Measurements from ENCODE around the gene PLEKHB2.
A peak's percentile ranks its signal among the peaks of the same experiment; 100 is the strongest.

Gene PLEKHB2

DNA sequence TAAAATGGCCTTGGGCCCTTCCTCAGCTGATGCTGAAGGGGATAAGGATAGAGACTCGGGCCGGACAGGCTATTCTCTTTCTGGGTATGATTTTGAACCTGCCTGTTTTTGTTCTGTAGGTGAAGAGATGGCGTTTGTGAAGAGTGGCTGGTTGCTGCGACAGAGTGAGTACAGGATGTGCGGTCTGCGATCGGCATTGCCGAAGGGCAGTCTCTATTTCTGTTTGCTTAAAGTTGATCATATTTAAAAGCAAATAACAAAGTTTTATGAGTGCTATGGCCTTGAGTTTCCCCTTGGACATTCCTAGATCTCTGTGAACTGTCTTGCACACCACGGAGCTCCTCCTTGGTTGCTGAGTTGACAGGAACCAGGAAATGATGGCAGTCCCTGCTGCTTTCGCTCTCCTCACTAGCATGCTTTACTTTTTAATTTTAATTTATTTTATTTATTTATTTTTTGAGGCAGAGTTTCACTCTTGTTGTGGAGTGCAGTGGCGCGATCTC lies 15.7 kb downstream of the PLEKHB2 start:
- no peak for TF ChIP-seq ZFX (IDR thresholded peaks at IDR 0.05)
- peak overlapping the region; percentile 93 for H3K27ac ChIP-seq

GRCh38 chr2:131121464-131121863 lies 16.3 kb downstream of the PLEKHB2 start:
- TF ChIP-seq ZFX (IDR thresholded peaks at IDR 0.05) (no peak), CTCF (conservative IDR thresholded peaks at IDR 0.05) (no peak)
- H3K27ac ChIP-seq = peak overlapping the region; percentile 93

GRCh38 chr2:131122496-131122895 lies 17.4 kb downstream of the PLEKHB2 start:
- TF ChIP-seq CTCF (conservative IDR thresholded peaks at IDR 0.05) = no peak
- TF ChIP-seq ZFX (IDR thresholded peaks at IDR 0.05) = no peak
- no peak overlapping the region for H3K27ac ChIP-seq

GRCh38 chr2:131123192-131123591 lies 18.1 kb downstream of the PLEKHB2 start:
- TF ChIP-seq ZFX (IDR thresholded peaks at IDR 0.05) (no peak), CTCF (conservative IDR thresholded peaks at IDR 0.05) (no peak)
- H3K27ac ChIP-seq = no peak overlapping the region

DNA sequence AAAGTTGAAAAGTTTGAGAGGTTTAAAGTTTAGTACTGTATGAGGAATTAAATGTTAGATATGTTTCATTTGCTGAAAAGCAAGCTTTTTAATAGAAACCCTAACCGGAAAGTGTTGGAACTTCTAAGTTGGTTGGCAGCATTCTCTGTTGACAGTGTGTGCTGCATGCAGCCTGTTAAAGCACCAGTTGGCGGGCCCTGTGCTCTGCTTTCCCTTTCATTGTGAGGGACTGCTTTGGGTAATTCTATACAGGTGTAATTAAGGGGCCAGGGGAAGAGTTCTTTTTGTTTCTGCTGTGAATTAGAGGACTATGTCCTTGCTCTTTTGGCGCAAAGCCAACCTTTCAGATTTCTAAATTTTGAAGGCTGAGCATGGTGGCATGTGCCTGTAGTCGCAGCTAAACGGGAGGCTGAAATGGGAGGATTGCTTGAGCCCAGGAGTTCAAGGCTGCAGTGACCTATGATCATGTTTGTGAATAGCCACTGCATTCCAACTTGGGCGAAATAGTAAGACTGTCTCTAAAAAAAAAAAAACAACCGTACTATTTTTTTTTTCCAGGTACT lies 20.1 kb downstream of the PLEKHB2 start:
- TF ChIP-seq CTCF (conservative IDR thresholded peaks at IDR 0.05) (no peak), ZFX (IDR thresholded peaks at IDR 0.05) (no peak)
- no peak overlapping the region for H3K27ac ChIP-seq

DNA sequence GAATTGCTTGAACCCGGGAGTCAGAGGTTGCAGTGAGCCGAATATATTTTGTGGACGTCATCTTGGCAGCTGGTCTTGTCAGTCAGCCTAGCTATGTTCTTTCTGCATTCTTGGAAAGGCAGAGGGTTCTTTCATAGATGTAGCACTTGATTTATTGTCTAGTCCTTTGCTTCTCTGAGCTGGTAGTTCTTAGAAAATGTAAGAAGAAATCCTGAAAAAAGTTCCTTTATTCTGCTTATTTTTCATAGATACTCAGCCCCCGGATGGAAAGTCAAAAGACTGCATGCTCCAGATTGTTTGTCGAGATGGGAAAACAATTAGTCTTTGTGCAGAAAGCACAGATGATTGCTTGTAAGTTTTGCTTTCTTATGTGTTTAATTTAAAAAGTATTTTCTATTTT lies 21.3 kb downstream of the PLEKHB2 start:
- H3K27ac ChIP-seq = no peak overlapping the region
- no peak for TF ChIP-seq CTCF (conservative IDR thresholded peaks at IDR 0.05)
- TF ChIP-seq ZFX (IDR thresholded peaks at IDR 0.05) = no peak

DNA sequence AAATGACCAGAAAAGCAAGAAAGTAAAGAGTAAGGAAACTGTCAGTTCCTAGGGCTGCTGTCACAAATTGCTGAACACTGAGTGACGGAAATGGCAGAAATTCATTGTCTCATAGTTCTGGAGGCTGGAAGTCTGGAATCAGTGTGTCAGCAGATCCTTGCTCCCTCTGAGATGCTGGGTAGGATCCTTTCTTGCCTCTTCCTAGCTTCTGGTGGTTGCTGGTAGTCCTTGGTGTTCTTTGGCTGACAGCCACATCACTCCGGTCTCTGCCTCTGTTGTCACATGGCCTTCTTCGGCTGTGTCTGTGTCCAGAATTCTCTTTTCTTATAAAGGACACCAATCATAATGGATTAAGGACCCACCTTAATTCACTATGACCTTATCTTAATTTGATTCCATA lies 21.9 kb downstream of the PLEKHB2 start:
- TF ChIP-seq CTCF (conservative IDR thresholded peaks at IDR 0.05) = no peak
- TF ChIP-seq ZFX (IDR thresholded peaks at IDR 0.05) = no peak
- H3K27ac ChIP-seq = no peak overlapping the region

DNA sequence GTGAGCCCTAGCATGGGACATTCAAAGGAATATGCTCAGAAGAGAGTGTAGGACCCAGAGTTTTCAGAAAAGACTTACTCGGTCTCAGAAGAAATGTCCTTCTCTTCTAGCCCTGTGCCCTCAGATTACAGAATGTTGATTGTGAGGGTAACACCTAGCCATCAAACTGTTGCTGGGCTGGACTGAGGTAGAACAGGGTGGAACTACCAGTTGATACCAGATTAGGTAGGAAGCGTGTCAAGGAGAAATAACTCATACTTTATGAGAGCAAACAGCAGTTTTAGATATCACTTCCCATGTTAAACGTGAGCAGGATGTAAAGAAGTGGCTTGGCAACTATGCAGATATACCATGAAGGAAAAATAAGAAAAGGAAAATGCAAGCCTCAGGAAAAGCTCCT lies 22.8 kb downstream of the PLEKHB2 start:
- TF ChIP-seq CTCF (conservative IDR thresholded peaks at IDR 0.05) (no peak), ZFX (IDR thresholded peaks at IDR 0.05) (no peak)

More for the DNA sequence above, 22.8 kb downstream of the PLEKHB2 start:
- no peak overlapping the region for H3K27ac ChIP-seq
